T-cell (primary cell): ENCODE data around the gene ELP2. TPM values are rescaled to one million over a fixed set of nuclear protein-coding genes. Genes with fewer than 3 reads are reported as not detected.
"Not testable (repeated sequence)": the region's sequence is repeated elsewhere in the genome, so short reads cannot be mapped to it uniquely, and the experiment has no call there.

Source experiments
- ATAC-seq, 4 experiments: fragments of 200-7000 bp in 3 of 4; fragments of 150-1000 bp in 1 of 4; cut with Tn5 transposase; replicated peaks in 1 of 4; 1 replicate in 3 of 4; 2 replicates in 1 of 4; pipeline ENCODE4 v1.10.0; 2021; ENCODE audit warnings: moderate library complexity in 3 of 4, mild to moderate bottlenecking in 2 of 4, moderate number of reproducible peaks in 1 of 4
- CTCF ChIA-PET, 2 donors: fragments of 300-600 bp; sonication (Branson Sonifier 250); formaldehyde crosslinking; loops; one replicate each; lab custom pipeline; 2022; ENCODE audit warnings: antibody characterized with exemption in 2 of 2; lab: Charles Lee
- POLR2A ChIA-PET, 2 donors: fragments of 300-600 bp; sonication (Branson Sonifier 250); formaldehyde crosslinking; loops; one replicate each; lab custom pipeline; 2022; ENCODE audit warnings: antibody characterized with exemption in 2 of 2; lab: Charles Lee
- DNase-seq, 35 experiments: peaks; one replicate each; pipeline versions ENCODE4 v3.0.0 to v3.0.0-alpha.2; 2013 to 2023
- H3K27ac ChIP-seq: one replicate; pipeline ENCODE4 v1.5.1; 2013; ENCODE audit warnings: low read length
- H3K27me3 ChIP-seq, 2 experiments: replicated peaks in 1 of 2; 1 replicate in 1 of 2; 2 replicates in 1 of 2; pipeline versions ENCODE4 v1.6.1 to v1.7.0; 2013; ENCODE audit warnings: low read length in 1 of 2, mixed read lengths in 1 of 2; ENCODE audit not compliant: control insufficient read depth in 2 of 2, insufficient read depth in 2 of 2; ENCODE audit errors: extremely low read depth in 1 of 2
- H3K36me3 ChIP-seq, 2 donors: 1 replicate in 1 of 2; 2 replicates in 1 of 2; pipeline versions ENCODE4 v1.6.1 to v1.7.0; 2013; ENCODE audit warnings: low read length in 1 of 2; ENCODE audit not compliant: control insufficient read depth in 2 of 2, insufficient read depth in 1 of 2; ENCODE audit errors: extremely low read depth in 1 of 2
- H3K4me1 ChIP-seq, 2 experiments: 1 replicate in 1 of 2; 2 replicates in 1 of 2; pipeline versions ENCODE4 v1.6.1 to v1.7.0; 2013; ENCODE audit warnings: low read length in 2 of 2, mixed read lengths in 1 of 2; ENCODE audit not compliant: insufficient read depth in 2 of 2, control insufficient read depth in 1 of 2; ENCODE audit errors: extremely low read depth in 1 of 2
- H3K4me3 ChIP-seq, 2 donors: 1 replicate in 1 of 2; 2 replicates in 1 of 2; pipeline versions ENCODE4 v1.5.1 to v1.7.0; 2013; ENCODE audit warnings: mild to moderate bottlenecking in 2 of 2, low read length in 1 of 2, moderate library complexity in 1 of 2; ENCODE audit not compliant: control insufficient read depth in 1 of 2; ENCODE audit errors: extremely low read depth in 1 of 2
- H3K9me3 ChIP-seq: 2 replicates; pipeline ENCODE4 v1.7.0; 2013
- H3K27ac Mint-ChIP-seq, 2 donors: one replicate each; pipeline ENCODE4 v1.8.0; 2020 to 2021; ENCODE audit warnings: mild to moderate bottlenecking in 2 of 2, mixed read lengths in 2 of 2
- H3K27me3 Mint-ChIP-seq, 2 donors: one replicate each; pipeline ENCODE4 v1.8.0; 2021 to 2022; ENCODE audit warnings: mixed read lengths in 2 of 2
- H3K36me3 Mint-ChIP-seq: one replicate; pipeline ENCODE4 v1.8.0; 2021; ENCODE audit warnings: mixed read lengths
- H3K4me1 Mint-ChIP-seq, 3 donors: one replicate each; pipeline ENCODE4 v1.8.0; 2020 to 2022; ENCODE audit warnings: mixed read lengths in 3 of 3, mild to moderate bottlenecking in 1 of 3
- H3K4me3 Mint-ChIP-seq, 3 donors: one replicate each; pipeline ENCODE4 v1.8.0; 2020 to 2022; ENCODE audit warnings: mild to moderate bottlenecking in 3 of 3, mixed read lengths in 3 of 3, moderate library complexity in 3 of 3
- H3K9me3 Mint-ChIP-seq, 3 donors: one replicate each; pipeline ENCODE4 v1.8.0; 2020 to 2022; ENCODE audit warnings: mixed read lengths in 3 of 3
- WGBS: methylation state at CpG from one replicate; pipeline ENCODE4 v1.1.5; 2013; ENCODE audit warnings: missing lambda C conversion rate; ENCODE audit not compliant: insufficient coverage; 5-methylcytosine and 5-hydroxymethylcytosine counted together
- total RNA-seq, 35 experiments: library from RNA in 6 of 35; stranded (reverse) in 6 of 35; fragments of 120-200 nt in 1 of 35; gene quantifications; one replicate each; pipeline versions ENCODE4 v1.2.1 to v1.2.4 and lab custom pipeline; 2013 to 2026

Gene ELP2
- total RNA-seq, 5 donors from 2014 or later (not counting 1 experiment from before 2014, with no cell fraction given), result 109 to 156 (median 150) TPM

DNA sequence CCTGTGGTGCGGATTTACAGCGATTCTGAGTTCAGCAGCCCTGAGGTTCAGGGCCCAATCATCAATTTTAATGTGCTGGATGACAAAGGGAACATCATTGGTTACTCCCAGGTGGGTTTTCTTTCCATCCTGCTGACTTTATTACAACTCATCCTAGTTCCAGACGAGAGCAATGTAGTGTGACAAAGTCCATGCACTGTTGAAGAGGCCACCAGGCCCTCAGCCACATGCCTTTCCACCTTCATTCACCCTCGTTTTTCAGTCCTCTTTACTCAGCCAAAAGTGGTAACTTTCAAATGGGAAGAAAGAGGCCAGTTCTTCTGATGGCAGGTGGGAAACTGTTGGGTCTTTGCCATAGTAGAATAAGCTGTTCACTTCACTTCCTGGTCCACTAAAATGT, 75.5 kb downstream of the ELP2 start:
- WGBS, result 100% methylated on average over 1 of the region's 4 CpGs
- Mint-ChIP-seq H3K9me3 (peaks cover 0 to 13% (median 0%) of the 10 kb centered on the region in 3 donors), H3K4me1 (no peaks in the 10 kb centered on the region), H3K27me3 (peaks cover 0 to 9% of the 10 kb centered on the region in 2 donors), H3K27ac (no peak overlapping the region), H3K4me3 (no peak overlapping the region), H3K36me3 (no peaks in the 10 kb centered on the region)
- no peak overlapping the region for H3K4me3 ChIP-seq
- peaks cover 0 to 7% of the 10 kb centered on the region in 2 experiments for H3K27me3 ChIP-seq
- no peak overlapping the region for H3K27ac ChIP-seq
- H3K9me3 ChIP-seq, result no peaks in the 10 kb centered on the region
- ChIA-PET POLR2A (no interaction called here), CTCF (interaction anchor here in 1 of 2 donors (0.6 kb wide), 1 partner anchor 703 kb away, joined by 3 read pairs; no protein-coding TSS in a partner anchor)
- DNase-seq, result no peak
- no peak for ATAC-seq
- no peaks in the 10 kb centered on the region for H3K36me3 ChIP-seq
- H3K4me1 ChIP-seq, result no peaks in the 10 kb centered on the region

DNA sequence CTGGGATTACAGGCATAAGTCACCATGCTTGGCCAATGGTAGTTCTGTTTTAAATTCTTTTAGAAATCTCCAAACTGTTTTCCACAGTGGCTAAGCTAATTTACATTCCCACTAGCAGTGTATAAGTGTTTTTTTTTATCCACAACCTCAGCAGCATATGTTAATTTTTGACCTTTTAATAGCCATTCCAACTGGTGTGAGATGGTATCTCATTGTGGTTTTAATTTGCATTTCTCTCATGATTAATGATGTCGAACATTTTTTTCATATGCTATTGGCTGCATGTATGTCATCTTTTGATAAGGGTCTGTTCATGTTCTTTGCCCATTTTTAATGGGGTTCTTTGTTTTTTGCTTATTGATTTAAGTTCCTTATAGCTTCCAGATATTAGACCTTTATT, 77.6 kb downstream of the ELP2 start:
- no CpG with 5 or more reads among the region's 1 CpG for WGBS
- no peak for DNase-seq
- peaks cover 0 to 8% of the 10 kb centered on the region in 2 donors for H3K27me3 Mint-ChIP-seq

DNA sequence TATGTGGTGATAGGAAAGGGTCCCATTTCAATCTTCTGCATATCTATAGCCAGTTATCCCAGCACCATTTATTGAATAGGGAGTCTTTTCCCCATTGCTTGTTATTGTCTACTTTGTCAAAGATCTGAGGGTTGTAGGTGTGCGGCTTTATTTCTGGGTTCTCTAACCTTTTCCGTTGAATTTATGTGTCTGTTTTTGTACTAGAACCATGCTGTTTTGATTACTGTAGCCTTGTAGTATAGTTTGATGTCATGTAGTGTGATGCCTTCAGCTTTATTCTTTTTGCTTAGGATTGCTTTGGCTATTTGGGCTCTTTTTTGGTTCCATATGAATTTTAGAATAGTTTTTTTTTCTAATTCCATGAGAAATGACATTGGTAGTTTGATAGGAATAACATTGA, 78.3 kb downstream of the ELP2 start:
- H3K27ac ChIP-seq, H3K4me3 ChIP-seq, H3K4me1 Mint-ChIP-seq, H3K9me3 ChIP-seq, POLR2A ChIA-PET, H3K4me1 ChIP-seq, DNase-seq, H3K36me3 ChIP-seq, H3K27me3 Mint-ChIP-seq, H3K36me3 Mint-ChIP-seq, H3K4me3 Mint-ChIP-seq, CTCF ChIA-PET, H3K27me3 ChIP-seq, H3K27ac Mint-ChIP-seq, ATAC-seq: not testable (repeated sequence)
- WGBS, result 100% methylated on average over 2 of the region's 2 CpGs
- peaks cover 0 to 13% (median 0%) of the 10 kb centered on the region in 3 donors for H3K9me3 Mint-ChIP-seq

More for the DNA sequence above, 77.6 kb downstream of the ELP2 start:
- H3K27ac Mint-ChIP-seq, result no peak overlapping the region
- H3K4me3 ChIP-seq, result no peak overlapping the region
- H3K4me3 Mint-ChIP-seq, result no peak overlapping the region
- peaks cover 0 to 5% of the 10 kb centered on the region in 2 experiments for H3K27me3 ChIP-seq
- H3K36me3 ChIP-seq, result no peaks in the 10 kb centered on the region
- CTCF ChIA-PET, result no interaction called here
- no peak overlapping the region for H3K27ac ChIP-seq
- no peaks in the 10 kb centered on the region for H3K4me1 ChIP-seq
- no peaks in the 10 kb centered on the region for H3K4me1 Mint-ChIP-seq
- no peak for ATAC-seq
- peaks cover 0 to 13% (median 0%) of the 10 kb centered on the region in 3 donors for H3K9me3 Mint-ChIP-seq
- H3K9me3 ChIP-seq, result no peaks in the 10 kb centered on the region
- POLR2A ChIA-PET, result no interaction called here
- H3K36me3 Mint-ChIP-seq, result no peaks in the 10 kb centered on the region

DNA sequence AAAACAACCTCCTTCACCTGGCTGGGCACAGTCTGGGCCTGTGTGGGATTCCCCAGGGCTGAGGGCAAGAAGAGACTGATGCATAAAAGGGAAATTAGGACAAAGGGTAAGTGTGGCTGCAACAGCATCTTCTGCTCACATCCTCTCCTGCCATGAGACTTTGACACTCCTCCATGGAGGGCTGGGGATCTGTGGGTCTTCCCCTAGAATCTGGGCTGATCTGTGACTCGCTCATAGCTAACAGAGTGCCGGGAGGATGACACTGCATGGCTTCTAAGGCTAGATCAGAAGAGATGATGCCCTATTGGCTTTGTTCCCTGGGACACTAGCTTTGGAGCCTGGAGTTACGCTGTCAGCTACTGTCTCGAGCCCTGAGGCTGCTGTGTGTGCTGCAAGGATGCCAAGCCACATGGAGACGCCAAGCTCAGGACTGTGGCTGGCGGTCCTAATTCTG, 81.9 kb downstream of the ELP2 start:
- CTCF ChIA-PET, result no interaction called here
- DNase-seq (no peak), ATAC-seq (no peak)
- Mint-ChIP-seq H3K27ac (no peak overlapping the region), H3K27me3 (peaks cover 0 to 4% of the 10 kb centered on the region in 2 donors), H3K36me3 (no peaks in the 10 kb centered on the region), H3K4me3 (no peak overlapping the region), H3K4me1 (no peaks in the 10 kb centered on the region), H3K9me3 (peaks cover 0 to 13% (median 0%) of the 10 kb centered on the region in 3 donors)
- POLR2A ChIA-PET, result no interaction called here
- Histone ChIP-seq H3K27me3 (peaks cover 0 to 8% of the 10 kb centered on the region in 2 experiments), H3K27ac (no peak overlapping the region), H3K36me3 (no peaks in the 10 kb centered on the region), H3K9me3 (no peaks in the 10 kb centered on the region), H3K4me3 (no peak overlapping the region), H3K4me1 (no peaks in the 10 kb centered on the region)
- 81% methylated on average over 4 of the region's 6 CpGs for WGBS

DNA sequence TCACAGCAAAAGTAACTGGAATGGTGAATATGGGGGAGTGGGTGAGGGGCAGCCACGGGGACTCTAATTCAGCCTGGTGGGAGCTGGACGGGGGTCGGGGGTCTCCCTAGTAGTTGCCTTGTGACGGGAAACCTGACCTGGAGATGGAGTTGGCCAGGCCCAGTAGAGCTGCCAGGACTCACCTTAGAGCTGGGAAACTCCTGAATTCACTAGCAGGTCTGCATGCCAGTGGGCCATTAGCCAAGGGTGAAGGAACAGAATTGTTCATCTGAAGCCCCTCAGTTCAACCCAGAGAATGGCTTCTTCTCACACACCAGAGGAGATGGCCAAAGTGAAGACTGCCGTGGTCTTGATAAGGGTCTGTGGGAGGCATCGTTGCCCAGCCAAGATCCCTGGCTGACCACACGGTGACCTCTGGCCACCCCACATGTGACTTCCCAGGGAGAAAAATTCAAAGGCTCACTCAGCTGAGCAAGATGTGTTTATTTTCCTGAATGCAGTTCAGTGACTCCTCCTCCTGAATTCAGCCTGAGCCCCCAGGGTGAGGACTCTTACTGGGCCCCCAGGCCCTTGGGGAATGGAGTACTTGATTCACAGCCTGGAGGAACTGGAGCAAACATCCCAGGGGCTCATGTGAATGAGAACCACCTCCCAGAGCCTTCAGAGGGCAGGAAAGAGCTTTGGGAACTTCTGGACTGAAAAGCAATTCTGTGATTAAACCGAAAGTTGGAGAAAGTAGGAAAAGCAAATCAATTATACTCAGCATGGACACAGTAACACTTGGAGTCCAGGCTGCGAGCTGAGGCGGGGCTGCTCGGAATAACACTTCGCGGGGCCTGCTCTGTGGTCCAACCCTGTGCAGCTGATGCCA, 82.8 kb downstream of the ELP2 start:
- peaks cover 0 to 4% of the 10 kb centered on the region in 2 donors for H3K27me3 Mint-ChIP-seq
- no peak overlapping the region for H3K27ac Mint-ChIP-seq
- no peak overlapping the region for H3K27ac ChIP-seq

DNA sequence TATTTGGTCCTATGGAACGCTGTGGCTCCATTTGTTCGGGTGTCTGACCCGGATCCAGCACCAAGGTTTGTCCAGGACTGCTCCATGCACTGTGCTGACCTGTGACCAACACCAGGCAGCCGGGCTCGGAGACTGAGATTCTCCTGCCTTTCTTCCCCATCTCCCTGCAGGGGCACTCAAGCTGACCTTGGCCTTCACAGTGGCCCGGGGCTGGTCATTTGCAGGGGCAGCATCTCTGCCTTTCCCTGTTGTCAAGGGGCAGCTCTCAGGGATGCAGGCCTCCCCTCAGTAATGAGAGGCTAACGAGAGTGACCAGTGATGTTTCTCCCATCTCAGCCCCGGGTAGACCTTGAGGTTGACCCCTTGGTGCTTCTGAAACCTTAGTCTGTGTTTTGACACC, 85.1 kb downstream of the ELP2 start:
- DNase-seq (no peak), ATAC-seq (no peak)
- Mint-ChIP-seq H3K4me3 (no peak overlapping the region), H3K27me3 (peaks cover 0 to 4% of the 10 kb centered on the region in 2 donors), H3K36me3 (no peaks in the 10 kb centered on the region), H3K27ac (no peak overlapping the region), H3K9me3 (no peaks in the 10 kb centered on the region), H3K4me1 (no peaks in the 10 kb centered on the region)
- H3K36me3 ChIP-seq, result no peaks in the 10 kb centered on the region
- peaks cover 0 to 6% of the 10 kb centered on the region in 2 experiments for H3K27me3 ChIP-seq
- POLR2A ChIA-PET, result no interaction called here
- CTCF ChIA-PET, result no interaction called here
- H3K9me3 ChIP-seq, result no peaks in the 10 kb centered on the region
- 81% methylated on average over 7 of the region's 8 CpGs for WGBS
- no peaks in the 10 kb centered on the region for H3K4me1 ChIP-seq
- H3K27ac ChIP-seq, result no peak overlapping the region
- H3K4me3 ChIP-seq, result no peak overlapping the region

More for the DNA sequence above, 82.8 kb downstream of the ELP2 start:
- 74% methylated on average over 8 of the region's 13 CpGs for WGBS
- H3K9me3 Mint-ChIP-seq, result peaks cover 0 to 13% (median 0%) of the 10 kb centered on the region in 3 donors
- Histone ChIP-seq H3K4me1 (no peaks in the 10 kb centered on the region), H3K4me3 (no peak overlapping the region), H3K9me3 (no peaks in the 10 kb centered on the region), H3K36me3 (no peaks in the 10 kb centered on the region), H3K27me3 (peaks cover 0 to 8% of the 10 kb centered on the region in 2 experiments)
- no peak overlapping the region for H3K4me3 Mint-ChIP-seq
- H3K36me3 Mint-ChIP-seq, result no peaks in the 10 kb centered on the region
- no peaks in the 10 kb centered on the region for H3K4me1 Mint-ChIP-seq
- ChIA-PET POLR2A (no interaction called here), CTCF (no interaction called here)
- DNase-seq, result no peak
- ATAC-seq, result no peak
